Posterior vena cava (tissue), 2 donors: ENCODE data around the gene TRMT10B. TPM values are rescaled to one million over a fixed set of nuclear protein-coding genes. Genes with fewer than 3 reads are reported as not detected.
"Not testable (repeated sequence)": the region's sequence is repeated elsewhere in the genome, so short reads cannot be mapped to it uniquely, and the experiment has no call there.

ENCODE experiments used
- DNase-seq: peaks from one replicate; pipeline ENCODE4 v3.0.0-alpha.2; 2020; ENCODE audit warnings: low spot score
- intact Hi-C, 2 donors: fragments of 100-400 bp; cut with DNase I; formaldehyde crosslinking; loops; one replicate each; pipeline versions ENCODE4 v1.14.1 to v1.14.2; 2022 to 2023
- total RNA-seq, 2 donors: library from RNA; stranded (reverse); fragmentation: NEBNext Ultra II Directional; extraction: Animal tissue kit (Norgen Biotek cat#: 25700); gene quantifications; one replicate each; pipeline ENCODE4 v1.2.1, GENCODE V29; 2021
- donor health status: DM: yes; HTN: yes; CAD: no.
- donor health status: DM: yes; HTN: yes; CAD: no.

Gene TRMT10B
- total RNA-seq, 2 donors from 2014 or later: 7.4 to 9.9 TPM

GRCh38 chr9:37746448-37747270 is 6.9 kb upstream of the TRMT10B start:
- intact Hi-C loops: loop anchor here in 1 of 2 donors (10.0 kb wide), 1 partner anchor 618 kb away; no protein-coding TSS in a partner anchor
- DNase-seq: no peak

GRCh38 chr9:37747271-37747753 is 6.3 kb upstream of the TRMT10B start:
- intact Hi-C loops: loop anchor here in 1 of 2 donors (10.0 kb wide), 1 partner anchor 617 kb away; no protein-coding TSS in a partner anchor
- DNase-seq: no peak

- DNase-seq: no peak
- intact Hi-C loops: loop anchor here in 1 of 2 donors (10.0 kb wide), 1 partner anchor 616 kb away; no protein-coding TSS in a partner anchor
These were observed 4.5 kb upstream of the TRMT10B start for GRCh38 chr9:37749129-37749528.

GRCh38 chr9:37751186-37751585 is 2.4 kb upstream of the TRMT10B start:
- no peak for DNase-seq
- intact Hi-C loops: no loop called here

- intact Hi-C loops, DNase-seq: not testable (repeated sequence)
These were observed 1.9 kb upstream of the TRMT10B start for GRCh38 chr9:37751704-37752103.

- DNase-seq, intact Hi-C loops: not testable (repeated sequence)
These were observed 1.5 kb upstream of the TRMT10B start for GRCh38 chr9:37752112-37752511.

GRCh38 chr9:37752642-37753488 is 740 bp upstream of the TRMT10B start:
- intact Hi-C loops: no loop called here
- DNase-seq: no peak

- no peak for DNase-seq
- intact Hi-C loops: no loop called here
These were observed 5.1 kb downstream of the TRMT10B start for GRCh38 chr9:37758747-37759146.

- no peak for DNase-seq
- intact Hi-C loops: no loop called here
These were observed 7.0 kb downstream of the TRMT10B start for GRCh38 chr9:37760416-37761161.

- intact Hi-C loops: no loop called here
These were observed 7.9 kb downstream of the TRMT10B start for GRCh38 chr9:37761511-37761910.

GRCh38 chr9:37765263-37765662 is 11.7 kb downstream of the TRMT10B start:
- intact Hi-C loops, DNase-seq: not testable (repeated sequence)

More at GRCh38 chr9:37761511-37761910, 7.9 kb downstream of the TRMT10B start:
- DNase-seq: no peak

- DNase-seq: no peak
- intact Hi-C loops: loop anchor here in 1 of 2 donors (2.0 kb wide), 1 partner anchor 59 kb away; no protein-coding TSS in a partner anchor
These were observed 15.7 kb downstream of the TRMT10B start for GRCh38 chr9:37769306-37769705.

GRCh38 chr9:37769995-37770394 is 16.4 kb downstream of the TRMT10B start:
- no peak for DNase-seq
- intact Hi-C loops: loop anchor here (2.0 to 10.0 kb wide), 2 partner anchors 59 to 275 kb away; no protein-coding TSS in a partner anchor

GRCh38 chr9:37775216-37775919 is 21.8 kb downstream of the TRMT10B start:
- no peak for DNase-seq
- intact Hi-C loops: loop anchor here in 1 of 2 donors (10.0 kb wide), 1 partner anchor 281 kb away; no protein-coding TSS in a partner anchor

- DNase-seq: no peak
- intact Hi-C loops: loop anchor here in 1 of 2 donors (10.0 kb wide), 1 partner anchor 282 kb away; no protein-coding TSS in a partner anchor
These were observed 22.7 kb downstream of the TRMT10B start for GRCh38 chr9:37776328-37776727.

GRCh38 chr9:37778534-37778933 is 24.9 kb downstream of the TRMT10B start:
- intact Hi-C loops: loop anchor here in 1 of 2 donors (10.0 kb wide), 1 partner anchor 284 kb away; no protein-coding TSS in a partner anchor
- no peak for DNase-seq

GRCh38 chr9:37784291-37784615 is 30.6 kb downstream of the TRMT10B start:
- intact Hi-C loops: no loop called here
- DNase-seq: no peak
